Endodermal cell (in vitro differentiated cells): ENCODE data around the gene C3orf33. TPM values are rescaled to one million over a fixed set of nuclear protein-coding genes. Genes with fewer than 3 reads are reported as not detected.

Experiments used
- DNase-seq: peaks from one replicate; pipeline ENCODE4 v3.0.0-alpha.2; 2017
- H3K27ac ChIP-seq: 2 replicates; pipeline ENCODE4 v1.5.1; 2013; ENCODE audit warnings: mild to moderate bottlenecking, low read depth, low read length, moderate library complexity
- H3K27me3 ChIP-seq: 2 replicates; pipeline ENCODE4 v1.6.1; 2013; ENCODE audit warnings: mild to moderate bottlenecking, low read length, moderate library complexity; ENCODE audit not compliant: insufficient read depth, control insufficient read depth, poor library complexity, severe bottlenecking
- H3K36me3 ChIP-seq: 2 replicates; pipeline ENCODE4 v1.7.0; 2013; ENCODE audit warnings: mild to moderate bottlenecking, low read length, moderate library complexity; ENCODE audit not compliant: control insufficient read depth, insufficient read depth
- H3K4me1 ChIP-seq: one replicate; pipeline ENCODE4 v1.7.0; 2013; ENCODE audit warnings: low read length; ENCODE audit not compliant: control insufficient read depth, insufficient read depth
- H3K4me3 ChIP-seq: 2 replicates; pipeline ENCODE4 v1.5.1; 2013; ENCODE audit warnings: mild to moderate bottlenecking, low read length, moderate library complexity
- H3K9ac ChIP-seq: 2 replicates; pipeline ENCODE4 v1.6.1; 2013; ENCODE audit warnings: mild to moderate bottlenecking, low read length, moderate library complexity; ENCODE audit not compliant: poor library complexity, severe bottlenecking; ENCODE audit errors: extremely low read depth
- H3K9me3 ChIP-seq: 2 replicates; pipeline ENCODE4 v1.6.1; 2013; ENCODE audit warnings: mild to moderate bottlenecking, low read length, moderate library complexity; ENCODE audit not compliant: control insufficient read depth
- H3K27ac Mint-ChIP-seq: 2 replicates; pipeline ENCODE4 v1.8.0; 2020; ENCODE audit warnings: mixed read lengths
- H3K27me3 Mint-ChIP-seq: 2 replicates; pipeline ENCODE4 v1.8.0; 2021; ENCODE audit warnings: mild to moderate bottlenecking, mixed read lengths; ENCODE audit not compliant: insufficient read depth
- H3K36me3 Mint-ChIP-seq: 2 replicates; pipeline ENCODE4 v1.8.0; 2020; ENCODE audit warnings: low read depth, mixed read lengths
- H3K4me1 Mint-ChIP-seq: 2 replicates; pipeline ENCODE4 v1.8.0; 2020; ENCODE audit warnings: mixed read lengths
- H3K4me3 Mint-ChIP-seq: 2 replicates; pipeline ENCODE4 v1.8.0; 2020; ENCODE audit warnings: mild to moderate bottlenecking, moderate library complexity, mixed read lengths
- H3K9me3 Mint-ChIP-seq: 2 replicates; pipeline ENCODE4 v1.8.0; 2020; ENCODE audit warnings: mild to moderate bottlenecking, mixed read lengths
- WGBS, 2 experiments: methylation state at CpG; one replicate each; pipeline versions ENCODE4 v1.1.5 to v1.1.7; 2013; ENCODE audit warnings: missing lambda C conversion rate in 2 of 2, mixed read lengths in 1 of 2; ENCODE audit not compliant: insufficient coverage in 1 of 2, insufficient read length in 1 of 2; 5-methylcytosine and 5-hydroxymethylcytosine counted together
- total RNA-seq, 2 donors: library from RNA; stranded (reverse); fragmentation: NEBNext Ultra II Directional in 1 of 2; extraction: Animal tissue kit (Norgen Biotek cat#: 25700) in 1 of 2; gene quantifications; 2 replicates in 1 of 2; 3 replicates in 1 of 2; pipeline ENCODE4 v1.2.1, GENCODE V29; 2021
- TF ChIP-seq, protein P1 (sequence below): fragments of 200-600 bp; sonication (generic); conservative IDR thresholded peaks from 2 replicates; pipeline ENCODE4 v1.5.0; 2021; ENCODE audit warnings: antibody characterized with exemption, mild to moderate bottlenecking

C3orf33 gene
- total RNA-seq, 2 donors from 2014 or later, result 2.5 to 4.4 TPM

DNA sequence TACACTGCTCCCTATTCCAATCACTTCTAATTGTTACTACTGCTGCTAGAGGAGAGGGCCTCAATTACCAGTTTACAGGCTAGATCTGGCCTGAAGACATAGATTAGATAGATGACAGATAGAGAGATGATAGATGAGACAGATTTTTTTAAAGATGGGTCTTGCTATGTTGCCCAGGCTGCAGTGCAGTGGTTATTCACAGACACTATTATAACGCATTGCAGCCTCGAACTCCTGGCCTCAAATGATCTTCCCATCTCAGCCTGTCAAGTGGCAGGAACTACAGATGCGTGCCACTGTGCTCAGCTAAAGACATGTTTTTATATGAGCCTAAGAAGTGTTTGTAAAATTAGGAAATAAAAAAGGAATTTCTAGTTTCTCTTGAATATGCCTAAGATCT lies 41.9 kb upstream of the C3orf33 start:
- no peaks in the 10 kb centered on the region for H3K4me1 ChIP-seq
- no peaks in the 10 kb centered on the region for H3K27me3 ChIP-seq
- Mint-ChIP-seq H3K9me3 (no peaks in the 10 kb centered on the region), H3K27ac (no peak overlapping the region), H3K36me3 (peaks cover 23% of the 10 kb centered on the region), H3K4me1 (peaks cover 14% of the 10 kb centered on the region), H3K4me3 (no peak overlapping the region), H3K27me3 (no peaks in the 10 kb centered on the region)
- no peak overlapping the region for H3K4me3 ChIP-seq
- 87 to 97% methylated on average over 3 of the region's 3 CpGs for WGBS, 2 experiments
- H3K9me3 ChIP-seq, result no peaks in the 10 kb centered on the region
- no peak overlapping the region for H3K9ac ChIP-seq
- peaks cover 24% of the 10 kb centered on the region for H3K36me3 ChIP-seq
- no peak overlapping the region for H3K27ac ChIP-seq
- DNase-seq, result no peak
- TF ChIP-seq, protein P1, sequence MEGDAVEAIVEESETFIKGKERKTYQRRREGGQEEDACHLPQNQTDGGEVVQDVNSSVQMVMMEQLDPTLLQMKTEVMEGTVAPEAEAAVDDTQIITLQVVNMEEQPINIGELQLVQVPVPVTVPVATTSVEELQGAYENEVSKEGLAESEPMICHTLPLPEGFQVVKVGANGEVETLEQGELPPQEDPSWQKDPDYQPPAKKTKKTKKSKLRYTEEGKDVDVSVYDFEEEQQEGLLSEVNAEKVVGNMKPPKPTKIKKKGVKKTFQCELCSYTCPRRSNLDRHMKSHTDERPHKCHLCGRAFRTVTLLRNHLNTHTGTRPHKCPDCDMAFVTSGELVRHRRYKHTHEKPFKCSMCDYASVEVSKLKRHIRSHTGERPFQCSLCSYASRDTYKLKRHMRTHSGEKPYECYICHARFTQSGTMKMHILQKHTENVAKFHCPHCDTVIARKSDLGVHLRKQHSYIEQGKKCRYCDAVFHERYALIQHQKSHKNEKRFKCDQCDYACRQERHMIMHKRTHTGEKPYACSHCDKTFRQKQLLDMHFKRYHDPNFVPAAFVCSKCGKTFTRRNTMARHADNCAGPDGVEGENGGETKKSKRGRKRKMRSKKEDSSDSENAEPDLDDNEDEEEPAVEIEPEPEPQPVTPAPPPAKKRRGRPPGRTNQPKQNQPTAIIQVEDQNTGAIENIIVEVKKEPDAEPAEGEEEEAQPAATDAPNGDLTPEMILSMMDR, result no peak

DNA sequence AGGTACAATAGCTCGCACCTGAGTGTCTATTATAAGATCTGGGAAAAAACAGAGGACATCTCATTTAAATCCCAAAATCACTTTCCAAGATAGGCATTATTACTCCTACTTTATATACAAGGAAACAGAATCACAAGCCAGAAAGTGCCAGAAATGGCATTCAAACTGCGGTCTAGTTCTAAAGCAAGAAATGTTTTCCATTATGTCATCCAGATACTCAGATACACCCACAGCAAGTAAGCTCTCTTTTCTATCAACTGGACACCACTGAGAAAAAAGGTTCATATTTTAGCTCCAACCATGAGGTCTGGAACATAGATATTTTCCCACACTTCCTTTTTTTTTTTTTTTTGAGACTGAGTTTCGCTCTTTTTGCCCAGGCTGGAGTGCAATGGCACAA lies 40.0 kb upstream of the C3orf33 start:
- H3K9me3 ChIP-seq, result no peaks in the 10 kb centered on the region
- Mint-ChIP-seq H3K36me3 (peaks cover 24% of the 10 kb centered on the region), H3K4me1 (no peaks in the 10 kb centered on the region), H3K27me3 (no peaks in the 10 kb centered on the region), H3K9me3 (no peaks in the 10 kb centered on the region), H3K27ac (no peak overlapping the region), H3K4me3 (no peak overlapping the region)
- no peaks in the 10 kb centered on the region for H3K4me1 ChIP-seq
- TF ChIP-seq, protein P1, result no peak
- H3K27ac ChIP-seq, result no peak overlapping the region
- DNase-seq, result no peak
- H3K4me3 ChIP-seq, result no peak overlapping the region
- WGBS, 2 experiments, result 71 to 96% methylated on average over 1 to 3 of the region's 3 CpGs
- no peaks in the 10 kb centered on the region for H3K27me3 ChIP-seq
- no peak overlapping the region for H3K9ac ChIP-seq
- peaks cover 29% of the 10 kb centered on the region for H3K36me3 ChIP-seq

DNA sequence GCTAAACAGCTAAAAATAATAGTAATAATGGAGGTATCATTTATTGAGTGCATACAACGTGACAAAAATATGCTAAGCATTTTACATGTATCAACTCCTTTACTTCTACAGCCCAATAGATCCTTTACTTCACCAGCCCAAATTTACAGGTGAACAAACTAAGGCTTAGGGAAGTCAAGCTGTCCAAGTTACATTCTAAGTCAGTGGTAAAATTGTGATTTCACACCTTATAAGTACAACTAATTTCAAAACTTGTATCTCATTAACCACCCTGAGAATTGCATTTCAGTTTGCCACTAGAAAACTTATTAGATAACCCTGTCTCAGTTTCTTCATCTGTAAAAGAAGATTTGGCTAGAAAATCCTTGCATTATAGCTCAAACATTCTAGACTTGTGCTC lies 37.5 kb upstream of the C3orf33 start:
- H3K36me3 Mint-ChIP-seq, result peaks cover 18% of the 10 kb centered on the region

More for the DNA sequence above, 37.5 kb upstream of the C3orf33 start:
- Histone ChIP-seq H3K9me3 (no peaks in the 10 kb centered on the region), H3K36me3 (peaks cover 19% of the 10 kb centered on the region), H3K4me1 (no peaks in the 10 kb centered on the region), H3K4me3 (no peak overlapping the region), H3K27ac (no peak overlapping the region), H3K9ac (no peak overlapping the region), H3K27me3 (no peaks in the 10 kb centered on the region)
- 80% methylated on average over 1 of the region's 1 CpG; no CpG with 5 or more reads in 1 of the 2 experiments for WGBS, 2 experiments
- Mint-ChIP-seq H3K27me3 (no peaks in the 10 kb centered on the region), H3K4me1 (no peaks in the 10 kb centered on the region), H3K9me3 (no peaks in the 10 kb centered on the region), H3K27ac (no peak overlapping the region), H3K4me3 (no peak overlapping the region)
- DNase-seq, result no peak
- TF ChIP-seq, protein P1, result no peak
